Mesodermal cell (in vitro differentiated cells): ENCODE results near the gene PPP2R2C.

Experiments used
- H3K27ac ChIP-seq: 2 replicates; pipeline ENCODE4 v1.7.0; 2013; ENCODE audit warnings: mild to moderate bottlenecking, low read depth, low read length, moderate library complexity; ENCODE audit not compliant: severe bottlenecking
- H3K36me3 ChIP-seq: 2 replicates; pipeline ENCODE4 v1.7.1; 2013; ENCODE audit warnings: mild to moderate bottlenecking, low read length, moderate library complexity; ENCODE audit not compliant: control insufficient read depth, insufficient read depth
- H3K4me1 ChIP-seq: one replicate; pipeline ENCODE4 v1.7.1; 2013; ENCODE audit warnings: mild to moderate bottlenecking, low read length; ENCODE audit not compliant: insufficient read depth, control insufficient read depth, poor library complexity, severe bottlenecking
- H3K4me3 ChIP-seq: 2 replicates; pipeline ENCODE4 v1.7.0; 2013; ENCODE audit warnings: low read length, control low read depth, mild to moderate bottlenecking; ENCODE audit not compliant: insufficient read depth, poor library complexity, severe bottlenecking; ENCODE audit errors: extremely low read depth
- H3K9me3 ChIP-seq: 2 replicates; pipeline ENCODE4 v1.7.1; 2013; ENCODE audit warnings: mild to moderate bottlenecking, low read length, moderate library complexity; ENCODE audit not compliant: control insufficient read depth
- WGBS, 2 experiments: methylation state at CpG; one replicate each; pipeline ENCODE4 v1.1.5; 2013; ENCODE audit warnings: missing lambda C conversion rate in 2 of 2; ENCODE audit not compliant: insufficient coverage in 2 of 2; 5-methylcytosine and 5-hydroxymethylcytosine counted together

Gene PPP2R2C

GRCh38 chr4:6387946-6388345, 84.5 kb downstream of the PPP2R2C start:
- no peaks in the 10 kb centered on the region for H3K9me3 ChIP-seq
- H3K4me1 ChIP-seq: no peaks in the 10 kb centered on the region
- no peaks in the 10 kb centered on the region for H3K36me3 ChIP-seq
- H3K27ac ChIP-seq: no peak overlapping the region
- 86 to 89% methylated on average over 2 to 5 of the region's 5 CpGs for WGBS, 2 experiments
- no peak overlapping the region for H3K4me3 ChIP-seq

GRCh38 chr4:6386091-6386490, 86.3 kb downstream of the PPP2R2C start:
- no peaks in the 10 kb centered on the region for H3K36me3 ChIP-seq
- WGBS, 2 experiments: 84 to 92% methylated on average over 6 of the region's 7 CpGs
- no peak overlapping the region for H3K27ac ChIP-seq
- no peak overlapping the region for H3K4me3 ChIP-seq
- H3K9me3 ChIP-seq: no peaks in the 10 kb centered on the region
- no peaks in the 10 kb centered on the region for H3K4me1 ChIP-seq

DNA sequence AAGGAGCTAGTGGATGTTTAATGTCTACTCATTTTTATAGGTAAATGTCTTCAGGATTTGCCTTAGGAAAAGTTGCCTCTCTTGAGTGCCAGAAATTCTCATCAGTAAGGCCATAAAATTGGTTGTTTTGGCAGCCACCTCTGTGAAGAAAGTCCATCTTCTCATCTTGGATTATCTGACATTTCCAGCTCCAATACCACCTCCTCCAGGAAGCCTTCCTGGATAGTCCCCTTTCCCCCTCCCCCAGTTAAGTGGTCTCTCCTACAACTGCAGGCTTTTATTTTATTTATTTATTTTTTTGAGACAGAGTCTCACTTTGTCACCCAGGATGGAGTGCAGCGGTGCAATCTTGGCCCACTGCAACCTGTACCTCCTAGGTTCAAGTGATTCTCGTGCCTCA, 87.1 kb downstream of the PPP2R2C start:
- no peaks in the 10 kb centered on the region for H3K36me3 ChIP-seq
- H3K4me3 ChIP-seq: no peak overlapping the region
- no peaks in the 10 kb centered on the region for H3K4me1 ChIP-seq
- no peaks in the 10 kb centered on the region for H3K9me3 ChIP-seq
- no peak overlapping the region for H3K27ac ChIP-seq
- WGBS, 2 experiments: 94 to 100% methylated on average over 2 of the region's 2 CpGs

- Histone ChIP-seq H3K9me3 (no peaks in the 10 kb centered on the region), H3K27ac (no peak overlapping the region), H3K4me3 (no peak overlapping the region), H3K4me1 (no peaks in the 10 kb centered on the region), H3K36me3 (no peaks in the 10 kb centered on the region)
- 100% methylated on average over 2 of the region's 3 CpGs for WGBS, 2 experiments
Measured at GRCh38 chr4:6384541-6384940, 87.9 kb downstream of the PPP2R2C start.

DNA sequence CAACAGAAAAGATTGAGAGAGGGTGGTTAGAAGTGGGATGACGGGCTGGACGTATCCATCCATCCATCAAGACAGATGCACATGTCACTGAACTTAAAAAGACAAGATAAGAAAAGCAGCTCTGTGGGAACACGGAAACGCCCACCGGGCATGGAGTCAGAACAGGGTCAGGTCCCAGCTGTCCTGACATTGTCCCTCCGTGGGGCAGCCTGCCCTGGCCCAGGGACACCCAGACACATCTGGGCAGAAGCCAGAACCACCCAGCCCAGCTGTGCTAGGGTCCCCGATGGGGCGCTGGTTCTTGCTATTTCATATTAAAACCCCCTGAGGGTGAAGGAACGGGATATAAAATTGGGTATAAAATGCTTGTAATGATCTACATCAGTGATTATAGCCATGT, 88.5 kb downstream of the PPP2R2C start:
- 91 to 96% methylated on average over 4 to 6 of the region's 9 CpGs for WGBS, 2 experiments
- no peaks in the 10 kb centered on the region for H3K9me3 ChIP-seq
- no peak overlapping the region for H3K27ac ChIP-seq
- no peaks in the 10 kb centered on the region for H3K4me1 ChIP-seq
- no peaks in the 10 kb centered on the region for H3K36me3 ChIP-seq
- H3K4me3 ChIP-seq: no peak overlapping the region

- Histone ChIP-seq H3K36me3 (no peaks in the 10 kb centered on the region), H3K27ac (no peak overlapping the region), H3K4me3 (no peak overlapping the region), H3K4me1 (no peaks in the 10 kb centered on the region), H3K9me3 (no peaks in the 10 kb centered on the region)
- 91 to 98% methylated on average over 8 to 10 of the region's 10 CpGs for WGBS, 2 experiments
Measured at GRCh38 chr4:6383009-6383404, 89.4 kb downstream of the PPP2R2C start.

GRCh38 chr4:6381571-6382123, 90.8 kb downstream of the PPP2R2C start:
- no peaks in the 10 kb centered on the region for H3K4me1 ChIP-seq
- H3K4me3 ChIP-seq: no peak overlapping the region
- 90% methylated on average over 4 of the region's 4 CpGs; no CpG with 5 or more reads in 1 of the 2 experiments for WGBS, 2 experiments
- H3K27ac ChIP-seq: no peak overlapping the region
- no peaks in the 10 kb centered on the region for H3K9me3 ChIP-seq
- no peaks in the 10 kb centered on the region for H3K36me3 ChIP-seq

DNA sequence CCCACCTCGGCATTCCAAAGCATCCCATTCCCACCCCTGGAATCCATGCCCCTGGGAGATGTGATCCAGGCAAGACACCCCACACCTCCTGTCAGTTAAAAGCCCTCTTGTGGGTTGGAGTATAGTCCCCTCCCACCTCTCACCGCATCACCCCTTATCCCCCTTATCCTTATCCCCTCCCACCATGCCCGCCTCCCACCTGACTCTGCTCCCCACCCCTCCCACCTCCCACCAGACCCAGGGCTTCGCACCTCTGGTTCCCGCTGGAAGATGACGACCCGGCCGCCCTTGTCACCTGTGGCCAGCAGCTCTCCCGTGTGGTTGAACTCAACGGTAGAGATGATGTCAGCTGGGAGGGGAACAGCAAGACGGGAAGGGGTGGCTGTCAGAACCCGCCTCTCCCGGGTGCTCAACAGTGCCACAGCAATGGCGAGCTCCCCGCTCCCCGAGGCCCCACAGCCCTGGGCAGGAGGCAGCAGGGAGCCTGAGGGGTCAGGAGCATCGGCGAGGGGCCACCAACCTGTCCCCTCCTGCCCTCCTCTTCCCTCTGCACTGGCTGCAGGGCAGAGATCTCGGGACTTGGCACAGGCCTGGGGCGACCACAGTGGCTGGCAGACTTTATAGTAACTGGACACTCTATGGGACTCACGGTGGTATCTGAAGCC, 91.5 kb downstream of the PPP2R2C start:
- WGBS, 2 experiments: 80 to 93% methylated on average over 10 to 16 of the region's 21 CpGs
- Histone ChIP-seq H3K4me3 (no peak overlapping the region), H3K27ac (no peak overlapping the region), H3K4me1 (no peaks in the 10 kb centered on the region), H3K36me3 (no peaks in the 10 kb centered on the region), H3K9me3 (no peaks in the 10 kb centered on the region)

- no peaks in the 10 kb centered on the region for H3K4me1 ChIP-seq
- H3K36me3 ChIP-seq: no peaks in the 10 kb centered on the region
- no peaks in the 10 kb centered on the region for H3K9me3 ChIP-seq
- H3K27ac ChIP-seq: no peak overlapping the region
- 47 to 60% methylated on average over 20 to 24 of the region's 24 CpGs for WGBS, 2 experiments
- H3K4me3 ChIP-seq: no peak overlapping the region
Measured at GRCh38 chr4:6379767-6380745, 92.4 kb downstream of the PPP2R2C start.

- Histone ChIP-seq H3K36me3 (no peaks in the 10 kb centered on the region), H3K27ac (no peak overlapping the region), H3K4me1 (no peaks in the 10 kb centered on the region), H3K9me3 (no peaks in the 10 kb centered on the region), H3K4me3 (no peak overlapping the region)
- 90 to 91% methylated on average over 35 of the region's 41 CpGs for WGBS, 2 experiments
Measured at GRCh38 chr4:6378493-6379445, 93.6 kb downstream of the PPP2R2C start.
